SK-N-SH treated with all-trans-retinoic acid at 6 μM for 48 hours (cell line): ENCODE data around the gene ADAMTS13.

Experiments
- ATAC-seq: fragments of 200-7000 bp; cut with Tn5 transposase; 3 replicates; pipeline ENCODE4 v1.9.1; 2020; ENCODE audit warnings: mild to moderate bottlenecking, moderate library complexity
- ARNTL ChIP-seq: fragments of 450-650 bp; formaldehyde crosslinking; IDR thresholded peaks from 2 replicates; pipeline ENCODE4 v1.5.0; 2020; ENCODE audit warnings: low read depth, mild to moderate bottlenecking, moderate library complexity, borderline replicate concordance
- CSDC2 ChIP-seq: fragments of 250-450 bp; sonication (Bioruptor Pico); IDR thresholded peaks from 2 replicates; pipeline ENCODE4 v1.5.0; 2020; ENCODE audit warnings: mild to moderate bottlenecking, moderate library complexity
- CSRNP3 ChIP-seq: fragments of 250-450 bp; sonication (Bioruptor Pico); IDR thresholded peaks from 2 replicates; pipeline ENCODE4 v1.5.1; 2021; ENCODE audit warnings: mild to moderate bottlenecking, moderate library complexity
- ESRRG ChIP-seq: fragments of 250-450 bp; sonication (Bioruptor Pico); IDR thresholded peaks from 2 replicates; pipeline ENCODE4 v1.6.1; 2021; ENCODE audit warnings: mild to moderate bottlenecking
- GLIS3 ChIP-seq: fragments of 250-450 bp; sonication (Bioruptor Pico); IDR thresholded peaks from 2 replicates; pipeline ENCODE4 v1.5.0; 2020; ENCODE audit warnings: mild to moderate bottlenecking, moderate library complexity
- ISL1 ChIP-seq: fragments of 250-450 bp; sonication (Bioruptor Pico); IDR thresholded peaks from 2 replicates; pipeline ENCODE4 v2.1.2; 2022; ENCODE audit warnings: mild to moderate bottlenecking, moderate library complexity
- OSR1 ChIP-seq: fragments of 250-450 bp; sonication (Bioruptor Pico); IDR thresholded peaks from 2 replicates; pipeline ENCODE4 v1.8.0; 2022; ENCODE audit warnings: moderate library complexity, mild to moderate bottlenecking, inconsistent platforms
- POU6F1 ChIP-seq: fragments of 250-450 bp; sonication (Bioruptor Pico); IDR thresholded peaks from 2 replicates; pipeline ENCODE4 v1.8.0; 2021; ENCODE audit warnings: low read depth, mild to moderate bottlenecking, moderate library complexity, borderline replicate concordance
- PPARA ChIP-seq: fragments of 250-450 bp; sonication (Bioruptor Pico); IDR thresholded peaks from 2 replicates; pipeline ENCODE4 v1.5.0; 2020; ENCODE audit warnings: mild to moderate bottlenecking, borderline replicate concordance
- RARB ChIP-seq: fragments of 250-450 bp; sonication (Bioruptor Pico); IDR thresholded peaks from 2 replicates; pipeline ENCODE4 v1.8.0; 2021; ENCODE audit warnings: mild to moderate bottlenecking, moderate library complexity
- SNAI2 ChIP-seq: fragments of 250-450 bp; sonication (Bioruptor Pico); IDR thresholded peaks from 2 replicates; pipeline ENCODE4 v1.5.0; 2020; ENCODE audit warnings: mild to moderate bottlenecking, moderate library complexity
- TCF4 ChIP-seq: fragments of 250-450 bp; sonication (Bioruptor Pico); IDR thresholded peaks from 2 replicates; pipeline ENCODE4 v1.8.0; 2021; ENCODE audit warnings: mild to moderate bottlenecking, moderate library complexity, borderline replicate concordance
- TOX ChIP-seq: fragments of 250-450 bp; sonication (Bioruptor Pico); IDR thresholded peaks from 2 replicates; pipeline ENCODE4 v1.8.0; 2021; ENCODE audit warnings: mild to moderate bottlenecking, moderate library complexity, borderline replicate concordance
- TSHZ2 ChIP-seq: fragments of 250-450 bp; sonication (Bioruptor Pico); IDR thresholded peaks from 2 replicates; pipeline ENCODE4 v1.5.0; 2020; ENCODE audit warnings: mild to moderate bottlenecking, moderate library complexity
- ZC3H10 ChIP-seq: fragments of 250-450 bp; sonication (Bioruptor Pico); IDR thresholded peaks from 2 replicates; pipeline ENCODE4 v1.5.1; 2021; ENCODE audit warnings: mild to moderate bottlenecking, moderate library complexity
- ZFP3 ChIP-seq: fragments of 250-450 bp; sonication (Bioruptor Pico); IDR thresholded peaks from 2 replicates; pipeline ENCODE4 v1.5.0; 2020; ENCODE audit warnings: mild to moderate bottlenecking, moderate library complexity
- ZFP30 ChIP-seq: fragments of 450-650 bp; formaldehyde crosslinking; IDR thresholded peaks from 2 replicates; pipeline ENCODE4 v1.5.0; 2022; ENCODE audit warnings: mild to moderate bottlenecking, moderate library complexity
- ZNF565 ChIP-seq: fragments of 450-650 bp; formaldehyde crosslinking; conservative IDR thresholded peaks from 2 replicates; pipeline ENCODE4 v1.5.0; 2020; ENCODE audit warnings: low read depth, mild to moderate bottlenecking, moderate library complexity
- ZNF70 ChIP-seq: fragments of 450-650 bp; formaldehyde crosslinking; IDR thresholded peaks from 2 replicates; pipeline ENCODE4 v1.5.0; 2020; ENCODE audit warnings: mild to moderate bottlenecking, moderate library complexity
- ZNF8 ChIP-seq: fragments of 450-650 bp; formaldehyde crosslinking; IDR thresholded peaks from 2 replicates; pipeline ENCODE4 v1.5.0; 2020; ENCODE audit warnings: mild to moderate bottlenecking, moderate library complexity

Gene ADAMTS13

GRCh38 chr9:133496861-133497842 lies 75.0 kb downstream of the ADAMTS13 start:
- ATAC-seq: no peak
- TF ChIP-seq PPARA (CRISPR knock-in tag) (no peak), ISL1 (CRISPR knock-in tag) (no peak), CSRNP3 (CRISPR knock-in tag) (no peak), ZFP30 (CRISPR knock-in tag) (no peak), TSHZ2 (CRISPR knock-in tag) (no peak), ESRRG (CRISPR knock-in tag) (no peak)

GRCh38 chr9:133499132-133499891 lies 77.1 kb downstream of the ADAMTS13 start:
- no peak for TF ChIP-seq RARB (CRISPR knock-in tag)
- no peak for TF ChIP-seq TOX
- no peak for TF ChIP-seq ZNF8 (CRISPR knock-in tag)
- no peak for TF ChIP-seq ZFP3 (CRISPR knock-in tag)
- TF ChIP-seq SNAI2 (CRISPR knock-in tag): no peak
- no peak for TF ChIP-seq ZC3H10 (CRISPR knock-in tag)
- no peak for TF ChIP-seq ARNTL
- no peak for TF ChIP-seq GLIS3 (CRISPR knock-in tag)
- TF ChIP-seq POU6F1 (CRISPR knock-in tag): no peak
- no peak for TF ChIP-seq ZNF70 (CRISPR knock-in tag)
- no peak for TF ChIP-seq TSHZ2 (CRISPR knock-in tag)
- TF ChIP-seq OSR1 (CRISPR knock-in tag): no peak
- TF ChIP-seq TCF4: no peak
- no peak for TF ChIP-seq CSRNP3 (CRISPR knock-in tag)
- ATAC-seq: no peak

GRCh38 chr9:133499892-133500270 lies 77.7 kb downstream of the ADAMTS13 start:
- no peak for ATAC-seq
- TF ChIP-seq ZFP30 (CRISPR knock-in tag) (no peak), ZFP3 (CRISPR knock-in tag) (no peak), ZNF565 (CRISPR knock-in tag) (no peak), TOX (no peak), ZC3H10 (CRISPR knock-in tag) (no peak), TSHZ2 (CRISPR knock-in tag) (no peak), ISL1 (CRISPR knock-in tag) (no peak), SNAI2 (CRISPR knock-in tag) (no peak), CSDC2 (CRISPR knock-in tag) (no peak), CSRNP3 (CRISPR knock-in tag) (no peak), ESRRG (CRISPR knock-in tag) (no peak)
